Gastroesophageal sphincter (tissue), 3 donors: ENCODE data around the gene VCL.

ENCODE experiments used
- CTCF ChIP-seq, 4 experiments: fragments of 200-600 bp in 2 of 4; fragments of 450-650 bp in 2 of 4; sonication (generic) in 1 of 4; IDR thresholded peaks; one replicate each; pipeline ENCODE4 v1.5.1; 2017 to 2019; ENCODE audit warnings: antibody characterized with exemption in 4 of 4, mild to moderate bottlenecking in 2 of 4, moderate library complexity in 2 of 4
- EP300 ChIP-seq: sonication (generic); formaldehyde crosslinking; IDR thresholded peaks from one replicate; pipeline ENCODE4 v1.6.1; 2017; ENCODE audit warnings: antibody characterized with exemption, mild to moderate bottlenecking

DNA sequence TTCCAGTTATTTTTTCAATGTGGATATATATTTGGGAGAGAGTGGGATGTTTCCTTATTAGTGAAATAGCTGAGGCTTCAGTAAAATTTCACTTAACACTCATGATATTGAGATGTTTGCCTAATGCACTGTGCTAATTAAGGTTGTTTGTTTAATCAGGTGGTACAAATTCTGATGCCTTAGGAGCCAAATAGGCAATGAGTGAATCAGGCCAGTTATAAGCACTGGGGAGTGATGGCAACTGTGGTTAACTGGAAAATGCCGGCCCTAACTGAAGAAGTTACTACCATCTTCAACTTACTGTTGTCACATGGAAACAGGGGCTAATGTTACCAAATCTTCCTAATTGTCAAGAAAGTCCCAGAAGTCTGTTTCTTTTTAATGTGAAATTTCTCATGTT lies 32.0 kb downstream of the VCL start:
- TF ChIP-seq CTCF (IDR thresholded peaks at IDR 0.05) (no peak), EP300 (no peak)
